Stimulated activated CD8-positive, alpha-beta memory T cell treated with anti-CD3 and anti-CD28 coated beads, Interleukin-4, amount 100 ng/mL, for 24 hours (primary cell): ENCODE results near the gene TRAPPC13.
"Not testable (repeated sequence)": the region's sequence is repeated elsewhere in the genome, so short reads cannot be mapped to it uniquely, and the experiment has no call there.

Experiments
- DNase-seq: peaks from one replicate; pipeline ENCODE4 v3.0.0-alpha.2; 2020; ENCODE audit warnings: low read depth

The TRAPPC13 gene, protein sequence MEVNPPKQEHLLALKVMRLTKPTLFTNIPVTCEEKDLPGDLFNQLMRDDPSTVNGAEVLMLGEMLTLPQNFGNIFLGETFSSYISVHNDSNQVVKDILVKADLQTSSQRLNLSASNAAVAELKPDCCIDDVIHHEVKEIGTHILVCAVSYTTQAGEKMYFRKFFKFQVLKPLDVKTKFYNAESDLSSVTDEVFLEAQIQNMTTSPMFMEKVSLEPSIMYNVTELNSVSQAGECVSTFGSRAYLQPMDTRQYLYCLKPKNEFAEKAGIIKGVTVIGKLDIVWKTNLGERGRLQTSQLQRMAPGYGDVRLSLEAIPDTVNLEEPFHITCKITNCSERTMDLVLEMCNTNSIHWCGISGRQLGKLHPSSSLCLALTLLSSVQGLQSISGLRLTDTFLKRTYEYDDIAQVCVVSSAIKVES

DNA sequence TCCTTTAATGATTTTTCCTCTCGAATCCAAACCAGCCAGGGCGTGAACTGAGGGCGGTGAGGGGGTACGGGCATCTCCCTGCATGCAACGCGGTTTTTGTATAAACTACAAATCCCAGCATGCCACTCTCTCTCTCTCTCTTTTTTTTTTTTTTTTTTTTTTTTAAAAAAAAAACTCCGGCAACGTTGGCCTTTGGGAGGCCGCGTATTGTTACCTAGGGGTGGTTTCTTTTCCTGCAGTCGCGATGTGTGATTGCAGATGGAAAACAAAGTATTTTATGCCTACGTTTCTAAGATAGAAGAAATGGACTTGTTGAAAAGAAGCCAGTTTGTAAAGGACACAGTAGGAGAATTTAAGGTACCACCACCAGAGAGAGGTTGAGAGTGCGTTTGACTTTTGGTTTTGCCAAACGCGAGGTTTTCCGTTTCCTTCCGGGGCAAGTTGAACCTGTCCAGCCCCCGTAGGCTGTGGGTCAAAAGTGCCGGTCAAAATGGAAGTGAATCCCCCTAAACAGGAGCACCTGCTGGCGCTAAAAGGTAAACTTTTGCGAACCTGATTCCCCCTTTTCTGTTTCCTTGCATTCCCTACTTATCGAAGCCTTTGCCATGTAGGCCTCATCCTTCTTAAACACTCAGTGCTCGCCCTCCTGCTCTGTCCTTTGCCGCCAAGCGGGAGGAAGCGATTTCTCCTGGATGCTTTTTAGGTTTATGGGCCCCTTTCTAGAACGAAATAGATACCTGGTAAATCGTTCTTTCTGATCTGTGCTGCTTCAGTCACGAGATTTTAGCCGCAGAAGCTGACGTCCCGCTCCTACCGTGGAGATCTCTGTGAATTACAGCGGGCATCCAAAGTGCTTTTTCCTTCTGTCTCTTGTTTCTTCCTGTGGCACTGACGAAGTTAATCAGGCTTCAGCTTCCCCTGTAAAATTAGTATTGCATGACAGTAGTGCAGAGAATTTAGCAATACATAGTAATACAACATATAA, at the start of gene TRAPPC13, which contains the start of gene SHLD3:
TRAPPC13 (plus strand) TSS at position 457 of the 985 bp plus-strand sequence; CDS start at position 491, 34 bp downstream.
SHLD3 (plus strand) TSS at position 457 of the 985 bp plus-strand sequence. CDS start 4,561 bp downstream, outside the sequence.
- DNase-seq = peak; percentile 63

DNA sequence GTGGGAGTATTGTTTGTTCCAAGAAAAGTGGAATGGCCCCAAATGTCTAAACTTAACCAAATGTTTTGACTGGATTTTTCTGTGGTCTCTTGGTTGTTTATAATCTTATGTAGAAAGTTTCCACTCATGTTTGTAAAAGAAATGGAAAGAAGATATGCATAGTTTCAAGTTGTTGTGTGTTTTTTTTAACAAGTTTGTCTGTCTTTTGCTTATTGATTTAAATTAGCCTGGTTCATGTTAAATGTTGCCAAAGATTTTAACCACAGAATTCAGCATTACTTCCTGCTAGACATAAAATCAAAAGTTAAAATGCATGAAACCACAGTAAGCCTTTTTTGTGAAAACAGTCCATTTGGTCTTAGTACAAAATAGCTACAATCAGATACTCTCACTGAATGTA, 47.7 kb upstream of the TRAPPC13 start:
- DNase-seq = no peak

DNA sequence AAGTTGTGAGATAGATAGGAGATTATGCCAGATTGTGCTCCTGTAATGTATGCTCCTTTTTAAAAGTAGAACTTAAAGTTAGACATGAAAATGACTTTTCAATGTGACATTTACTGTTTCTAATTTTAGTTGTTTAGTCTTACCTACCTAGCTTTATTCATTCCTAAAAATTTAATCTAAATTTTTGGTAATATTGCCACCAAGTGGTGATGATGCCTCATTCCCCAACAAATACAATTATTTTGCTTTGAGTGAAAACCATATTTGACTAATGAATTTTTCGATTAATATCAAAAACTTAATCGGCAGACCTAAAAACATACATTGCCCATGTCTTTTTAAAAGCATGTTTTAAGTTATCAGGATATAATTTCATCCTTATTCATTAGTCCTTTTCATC, 36.1 kb upstream of the TRAPPC13 start:
- no peak for DNase-seq

DNA sequence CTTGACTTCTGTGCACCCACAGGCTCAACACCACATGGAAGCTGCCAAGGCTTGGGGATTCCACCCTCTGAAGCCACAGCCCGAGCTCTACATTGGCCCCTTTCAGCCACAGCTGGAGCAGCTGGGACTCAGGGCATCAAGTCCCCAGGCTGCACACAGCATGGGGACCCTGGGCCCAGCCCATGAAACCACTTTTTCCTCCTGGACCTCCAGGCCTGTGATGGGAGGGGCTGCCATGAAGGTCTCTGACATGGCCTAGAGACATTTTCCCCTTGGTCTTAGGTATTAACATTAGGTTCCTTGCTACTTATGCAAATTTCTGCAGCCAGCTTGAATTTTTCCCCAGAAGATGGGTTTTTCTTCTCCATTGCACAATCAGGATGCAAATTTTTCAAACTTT, 23.1 kb upstream of the TRAPPC13 start:
- DNase-seq = not testable (repeated sequence)

DNA sequence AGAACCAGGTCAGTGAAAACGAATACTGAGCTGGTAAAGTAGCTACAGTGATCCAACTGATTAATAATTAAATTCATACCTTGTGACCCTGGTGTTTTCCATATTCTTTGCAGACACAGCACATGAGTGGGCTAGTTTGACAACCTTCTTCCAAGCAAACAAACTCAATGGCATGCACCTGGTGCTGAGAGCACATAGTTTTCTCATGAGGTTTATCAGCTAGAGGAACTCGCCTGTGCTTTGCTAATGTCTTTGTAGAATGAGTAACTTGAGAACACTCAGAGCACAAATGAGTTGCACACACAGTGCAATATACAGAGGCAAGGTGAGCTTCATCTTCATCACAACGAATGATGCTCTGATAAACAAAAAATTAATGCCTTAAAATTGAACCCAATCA, 13.3 kb upstream of the TRAPPC13 start:
- no peak for DNase-seq

DNA sequence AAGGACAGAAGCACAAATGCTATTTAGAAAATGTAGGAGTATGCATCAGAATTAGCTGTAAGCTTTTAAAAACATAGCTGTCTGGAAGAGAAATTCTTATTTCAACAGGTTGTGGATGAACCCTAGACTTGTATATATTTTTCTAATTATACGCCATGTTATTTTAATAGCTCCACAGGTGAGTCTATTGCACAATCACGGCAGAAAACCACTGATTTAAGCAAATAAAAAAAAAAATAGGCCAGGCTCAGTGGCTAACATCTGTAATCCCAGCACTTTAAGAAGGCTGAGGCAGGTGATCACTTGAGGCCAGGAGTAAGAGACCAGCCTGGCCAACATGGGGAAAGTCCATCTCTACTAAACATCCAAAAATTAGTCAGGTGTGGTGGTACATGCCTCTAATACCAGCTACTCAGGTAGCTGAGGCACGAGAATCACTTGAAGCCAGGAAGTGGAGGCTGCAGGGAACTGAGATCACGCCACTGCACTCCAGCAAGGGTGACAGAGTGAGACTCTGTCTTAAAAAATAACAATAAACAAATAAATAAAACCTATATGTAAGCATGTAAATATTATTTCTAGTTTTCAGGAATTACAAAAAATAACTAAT, 12.4 kb upstream of the TRAPPC13 start:
- DNase-seq = no peak

DNA sequence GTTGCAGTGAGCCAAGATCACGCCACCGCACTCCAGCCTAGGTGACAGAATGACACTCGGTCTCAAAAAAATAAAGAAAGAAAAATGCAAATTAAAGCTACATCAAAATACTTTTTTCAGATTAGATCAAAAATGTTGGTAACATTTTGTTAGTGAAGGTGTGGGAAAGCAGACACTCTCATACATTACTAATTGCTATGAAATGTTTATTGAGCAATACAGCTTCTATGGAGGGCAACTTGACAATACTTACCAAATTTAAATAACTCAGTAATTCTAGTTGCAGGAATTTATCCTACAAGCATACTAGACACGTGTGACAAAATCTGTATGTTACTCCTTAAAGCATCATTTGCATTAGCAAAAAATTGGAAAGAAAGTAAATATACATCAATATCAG, 4.8 kb upstream of the TRAPPC13 start:
- no peak for DNase-seq

DNA sequence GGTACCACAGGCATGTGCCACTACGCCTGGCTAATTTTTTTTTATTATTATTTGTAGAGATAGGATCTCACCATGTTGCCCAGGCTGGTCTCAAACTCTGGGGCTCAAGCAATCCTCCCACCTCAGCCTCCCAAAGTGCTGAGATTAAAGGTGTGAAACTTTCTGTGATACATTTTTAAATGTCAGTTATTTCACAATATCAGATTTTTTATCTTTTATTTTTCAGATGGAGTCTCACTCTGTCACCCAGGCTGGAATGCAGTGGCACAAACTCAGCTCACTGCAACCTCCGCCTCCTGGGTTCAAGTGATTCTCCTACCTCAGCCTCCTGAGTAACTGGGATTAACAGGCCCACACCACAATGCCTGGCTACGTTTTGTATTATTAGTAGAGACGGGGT, 2.9 kb upstream of the TRAPPC13 start:
- DNase-seq = not testable (repeated sequence)

DNA sequence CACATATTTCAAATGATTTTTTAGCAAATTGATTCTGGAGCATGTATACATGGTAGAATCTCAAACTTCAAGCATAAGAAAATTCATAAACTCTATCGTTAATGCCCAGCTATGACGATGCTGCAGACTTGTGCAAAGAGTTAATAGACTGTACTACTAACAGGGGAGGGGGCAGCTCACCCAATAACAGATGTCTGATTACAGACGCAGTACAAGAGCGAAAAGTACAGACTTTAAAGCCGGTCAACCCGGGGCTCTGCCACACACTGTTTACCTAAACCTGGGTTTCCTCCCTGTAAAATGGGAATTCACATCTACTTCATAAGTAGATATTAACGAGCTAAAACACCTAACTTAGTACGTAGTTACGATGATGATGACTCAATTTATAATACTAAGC, 1.3 kb upstream of the TRAPPC13 start:
- DNase-seq = no peak

DNA sequence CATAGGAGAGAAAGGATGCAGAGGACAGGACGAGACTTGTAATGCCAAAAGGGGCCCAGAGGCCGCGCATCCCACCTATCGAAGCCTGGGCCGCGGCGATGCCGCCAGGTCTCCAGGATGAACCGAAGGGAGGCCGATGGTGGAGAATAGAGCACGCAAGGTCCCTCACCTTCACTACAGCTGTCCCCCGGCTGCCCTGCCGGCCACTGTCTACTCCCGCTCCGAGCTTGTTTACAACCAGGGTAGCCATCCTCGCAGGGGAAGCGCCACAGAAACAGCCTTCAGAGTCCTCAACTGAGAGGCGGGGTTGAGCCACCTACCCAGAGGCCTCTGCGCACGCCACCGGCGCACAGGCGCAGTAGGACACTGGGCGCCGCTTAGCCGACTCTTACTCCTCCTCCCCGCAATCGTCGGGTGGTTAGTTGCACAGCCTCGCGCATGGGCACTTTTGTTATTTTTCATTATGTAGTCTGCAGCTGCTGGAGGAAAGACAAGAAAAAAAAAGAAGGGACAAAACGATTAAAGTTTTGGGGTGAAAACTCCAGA, 729 bp upstream of the TRAPPC13 start, which contains the start of gene TRIM23:
TRIM23 (minus strand) TSS at position 309 of the 546 bp plus-strand sequence; CDS start at position 250, 59 bp downstream.
- peak; percentile 85 for DNase-seq

DNA sequence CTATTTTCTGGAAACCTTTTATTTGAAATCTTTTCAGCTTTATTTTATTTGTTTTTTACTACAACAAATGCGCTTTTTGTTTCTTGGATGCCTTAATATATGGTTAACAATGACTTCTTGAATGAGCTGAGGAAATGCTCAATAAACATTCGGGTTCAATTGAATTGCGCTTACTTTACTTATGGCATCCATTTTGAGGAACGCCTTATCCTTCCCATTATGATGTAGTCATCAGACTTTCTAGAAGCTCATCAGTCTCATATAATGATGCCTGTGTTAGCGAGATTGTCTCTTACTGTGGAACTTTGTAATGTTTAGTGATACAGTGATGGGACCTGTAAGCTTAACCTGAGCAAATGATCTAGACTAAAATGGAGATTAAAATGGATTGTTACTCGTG, 916 bp downstream of the TRAPPC13 start:
- DNase-seq = no peak

DNA sequence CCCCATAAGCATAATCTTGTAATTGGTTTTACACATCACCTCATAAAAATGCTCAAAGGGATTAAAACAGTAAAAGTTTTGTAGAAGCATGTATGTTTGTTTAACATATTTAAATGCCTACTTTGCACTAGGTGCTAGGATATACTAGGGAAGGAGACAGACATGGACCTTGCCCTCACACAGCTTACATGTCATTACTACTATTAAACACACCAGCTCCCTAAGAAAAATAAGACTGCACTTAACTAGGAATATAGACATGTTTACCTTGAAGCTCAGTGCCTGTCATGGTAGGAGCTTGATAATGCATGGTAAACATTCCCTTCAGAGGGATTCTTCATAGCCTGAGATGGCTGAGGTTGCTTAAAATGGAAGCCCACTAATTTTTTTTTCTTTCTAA, 6.2 kb downstream of the TRAPPC13 start:
- DNase-seq = no peak

DNA sequence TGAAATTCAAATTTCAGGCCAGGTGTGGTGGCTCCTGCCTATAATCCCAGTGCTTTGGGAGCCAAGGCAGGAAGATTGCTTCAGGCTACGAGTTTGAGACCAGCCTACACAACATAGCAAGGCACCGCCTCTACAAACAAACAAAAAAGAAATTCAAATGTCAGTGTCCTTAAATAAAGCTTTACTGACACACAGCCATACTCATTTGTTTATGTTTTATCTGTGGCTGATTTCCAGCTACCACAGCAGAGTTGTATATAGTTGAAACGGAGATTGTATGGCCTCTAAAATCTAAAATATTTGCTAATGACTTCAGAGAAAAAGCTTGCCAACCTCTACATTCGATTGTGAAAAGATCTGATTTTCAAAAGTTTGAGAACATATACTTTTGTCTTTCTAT, 15.4 kb downstream of the TRAPPC13 start:
- DNase-seq = no peak

DNA sequence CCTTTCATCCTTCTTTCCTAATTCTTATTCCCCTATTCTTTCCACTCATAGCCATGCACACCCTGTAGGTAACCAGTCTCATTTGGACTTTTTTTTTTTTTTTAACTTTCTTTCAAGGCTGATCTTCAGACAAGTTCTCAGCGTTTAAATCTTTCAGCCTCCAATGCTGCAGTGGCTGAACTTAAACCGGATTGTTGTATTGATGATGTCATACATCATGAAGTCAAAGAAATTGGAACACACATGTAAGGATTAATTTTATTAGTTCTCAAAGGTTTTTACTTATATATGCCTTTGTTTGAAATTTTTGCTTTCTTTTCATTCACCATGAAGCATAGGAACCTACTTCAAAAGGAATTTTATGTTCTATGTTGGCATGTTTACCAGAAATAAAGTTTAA, 22.1 kb downstream of the TRAPPC13 start:
- no peak for DNase-seq

DNA sequence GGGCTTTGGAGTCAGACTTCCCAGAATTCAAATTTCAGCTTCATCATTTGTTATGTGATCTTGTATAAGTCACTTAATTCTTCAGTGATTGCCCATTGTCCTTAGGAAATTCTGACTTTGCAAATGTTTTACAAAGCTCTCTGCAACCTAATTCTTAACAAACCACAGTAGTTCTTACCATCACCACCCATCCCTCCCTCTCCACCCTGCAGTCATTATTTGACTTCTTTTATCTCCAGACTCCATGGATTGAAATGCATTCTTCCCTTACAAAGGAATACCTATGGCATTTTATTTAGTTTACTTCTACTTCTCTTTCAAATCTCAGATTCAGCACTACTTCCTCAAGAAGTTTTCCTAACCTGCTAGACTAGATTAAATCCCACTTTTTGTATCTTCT, 23.1 kb downstream of the TRAPPC13 start:
- no peak for DNase-seq

DNA sequence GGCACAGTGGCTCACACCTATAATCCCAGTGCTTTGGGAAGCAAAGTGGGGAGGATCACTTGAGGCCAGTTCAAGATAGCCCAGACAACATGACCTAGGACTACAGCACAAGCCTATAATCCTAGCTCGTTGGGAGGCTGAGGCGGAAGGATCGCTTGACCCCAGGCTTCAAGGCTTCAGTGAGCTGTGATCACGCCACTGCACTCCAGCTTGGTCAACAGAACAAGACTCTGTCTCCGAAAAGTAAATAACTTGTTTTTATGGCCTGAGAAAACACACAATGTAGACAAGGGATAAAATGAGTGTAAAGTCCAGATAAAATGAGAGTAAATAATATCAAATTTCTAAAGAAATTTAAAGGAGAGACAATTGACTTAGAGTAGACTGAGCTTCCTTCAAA, 26.3 kb downstream of the TRAPPC13 start:
- no peak for DNase-seq

DNA sequence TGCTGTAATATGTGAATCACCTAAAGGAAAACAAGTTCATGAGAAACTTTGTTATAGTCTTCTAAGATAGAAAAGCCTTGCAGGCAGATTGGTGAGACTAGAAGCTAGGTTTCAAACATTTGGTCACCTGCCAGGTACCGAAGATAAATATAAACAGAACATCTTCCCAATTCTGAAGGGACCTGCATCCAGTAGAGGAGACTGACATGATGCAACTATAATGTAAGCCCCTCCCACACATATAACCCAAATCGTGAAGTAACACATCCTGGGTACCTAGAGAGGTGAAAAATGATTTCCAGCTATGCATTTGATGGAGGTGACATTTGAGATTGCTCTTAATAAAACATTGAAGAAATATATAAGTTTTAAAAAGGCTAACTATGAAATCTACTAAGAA, 29.9 kb downstream of the TRAPPC13 start:
- DNase-seq = no peak

DNA sequence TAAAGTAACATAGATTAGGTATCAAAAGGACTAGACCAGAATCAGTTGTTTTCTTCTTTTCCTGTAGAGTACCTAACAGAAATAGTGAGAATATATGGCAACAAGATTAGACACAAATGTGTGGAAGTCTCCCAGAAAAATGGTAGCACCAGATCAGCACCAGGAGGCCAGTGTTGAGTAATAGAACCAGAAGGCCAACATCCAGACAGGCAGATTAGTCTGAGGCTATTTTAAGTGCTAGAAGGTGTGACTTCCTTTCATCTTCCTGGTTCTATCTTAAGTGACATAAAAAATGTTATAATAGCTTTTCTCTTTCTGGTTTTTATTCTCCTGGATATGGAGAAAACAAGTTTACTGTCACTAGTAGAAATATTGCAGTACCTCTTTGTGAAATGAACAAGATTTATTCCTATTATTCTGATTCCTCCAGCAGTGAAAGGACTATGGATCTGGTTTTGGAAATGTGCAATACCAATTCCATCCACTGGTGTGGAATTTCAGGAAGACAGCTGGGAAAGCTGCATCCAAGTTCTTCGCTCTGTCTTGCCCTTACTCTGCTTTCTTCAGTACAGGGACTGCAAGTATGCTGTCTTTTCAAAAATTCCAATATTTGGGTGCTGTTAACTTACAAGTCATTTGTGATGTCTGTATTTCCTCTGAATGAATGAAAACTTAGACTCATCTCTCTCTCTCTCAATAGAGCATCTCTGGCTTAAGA, 39.1 kb downstream of the TRAPPC13 start:
- no peak for DNase-seq

DNA sequence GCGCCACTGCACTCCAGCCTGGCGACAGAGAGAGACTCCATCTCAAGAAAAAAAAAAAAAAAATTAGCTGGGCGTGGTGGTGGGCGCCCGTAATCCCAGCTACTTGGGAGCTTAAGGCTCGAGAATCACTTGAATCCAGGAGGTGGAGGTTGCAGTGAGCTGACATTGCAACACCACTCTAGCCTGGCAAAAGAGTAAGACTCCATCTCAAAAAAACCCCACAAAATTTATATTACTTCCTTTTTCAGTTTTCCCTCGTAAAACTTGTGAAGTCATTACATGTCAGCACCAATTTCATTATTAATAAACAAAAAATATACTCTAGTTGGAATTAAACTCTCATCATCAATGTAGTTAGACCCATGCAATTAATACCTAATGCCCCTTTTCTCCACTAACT, 43.9 kb downstream of the TRAPPC13 start:
- DNase-seq = no peak

DNA sequence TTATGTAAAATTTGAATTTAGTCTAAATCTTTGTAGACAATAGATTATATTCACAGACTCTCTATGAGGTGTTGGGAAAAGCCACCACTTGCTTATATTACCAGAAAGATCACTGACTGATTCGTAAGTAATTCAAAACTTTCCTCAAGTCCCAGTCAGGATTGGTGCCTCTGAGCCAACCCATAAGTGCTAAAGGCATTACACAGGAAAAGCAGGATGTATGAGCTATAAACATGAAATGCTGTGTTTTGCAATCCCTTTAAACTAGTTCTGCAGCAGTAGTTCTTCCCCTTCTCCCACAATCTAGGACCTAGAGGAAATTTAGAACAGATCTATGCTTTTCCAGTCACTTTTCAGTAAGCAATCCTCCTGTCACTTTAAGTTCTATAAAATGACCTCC, 48.0 kb downstream of the TRAPPC13 start:
- DNase-seq = no peak

DNA sequence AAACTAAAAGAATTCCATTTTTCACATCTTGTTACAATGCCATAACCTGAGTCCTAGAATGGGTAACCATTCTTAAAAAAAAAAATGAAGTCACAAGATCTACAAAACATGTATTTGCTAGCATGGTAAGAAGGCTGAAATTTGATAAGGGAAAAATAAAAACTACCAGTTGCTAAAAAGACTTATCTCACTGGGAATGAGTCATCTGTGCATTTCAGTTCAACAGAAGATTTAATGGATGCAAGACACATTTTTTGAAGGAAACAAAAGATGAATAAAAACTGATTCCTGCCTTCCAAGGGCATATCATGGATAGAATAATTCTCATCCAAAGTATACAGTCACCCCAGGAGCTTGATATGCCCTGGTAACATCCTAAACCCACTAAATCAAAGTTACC, 49.9 kb downstream of the TRAPPC13 start:
- no peak for DNase-seq
